Suprapubic skin (tissue), 4 donors: ENCODE results near the gene ITSN1. TPM values are rescaled to one million over a fixed set of nuclear protein-coding genes. Genes with fewer than 3 reads are reported as not detected.

Experiments
- DNase-seq, 2 donors: peaks; one replicate each; pipeline ENCODE4 v3.0.0-alpha.2; 2019; ENCODE audit warnings: low spot score in 2 of 2
- H3K27ac ChIP-seq: fragments of 200-600 bp; sonication (generic); one replicate; pipeline ENCODE4 v1.5.1; 2019
- H3K27me3 ChIP-seq: fragments of 200-600 bp; sonication (generic); one replicate; pipeline ENCODE4 v1.5.1; 2019
- H3K36me3 ChIP-seq: fragments of 200-600 bp; sonication (generic); one replicate; pipeline ENCODE4 v1.5.1; 2019
- H3K4me1 ChIP-seq: fragments of 200-600 bp; sonication (generic); one replicate; pipeline ENCODE4 v1.5.1; 2019
- H3K4me3 ChIP-seq: fragments of 200-600 bp; sonication (generic); one replicate; pipeline ENCODE4 v1.5.1; 2019; ENCODE audit warnings: mild to moderate bottlenecking
- H3K9me3 ChIP-seq: fragments of 200-600 bp; sonication (generic); one replicate; pipeline ENCODE4 v1.5.1; 2019
- EP300 ChIP-seq: sonication (generic); formaldehyde crosslinking; IDR thresholded peaks from one replicate; pipeline ENCODE4 v1.6.1; 2017; ENCODE audit warnings: antibody characterized with exemption
- POLR2A ChIP-seq, 2 donors: fragments of 450-650 bp; IDR thresholded peaks; one replicate each; pipeline ENCODE4 v1.6.1; 2017; ENCODE audit warnings: antibody characterized with exemption in 2 of 2, mild to moderate bottlenecking in 2 of 2, moderate library complexity in 2 of 2
- POLR2AphosphoS5 ChIP-seq, 3 donors: sonication (generic); formaldehyde crosslinking; IDR thresholded peaks; one replicate each; pipeline ENCODE4 v1.6.1; 2017; ENCODE audit warnings: antibody characterized with exemption in 3 of 3
- WGBS: methylation state at CpG from one replicate; pipeline ENCODE4 v1.1.5; 2018; 5-methylcytosine and 5-hydroxymethylcytosine counted together
- total RNA-seq, 4 donors: library from RNA; depleted of rRNA; stranded (reverse); fragments of >200 nt; gene quantifications; one replicate each; pipeline ENCODE4 v1.1.0, GENCODE V29; 2016
- TF ChIP-seq, protein P1 (sequence below), 2 donors: fragments of 200-600 bp in 1 of 2; fragments of 450-650 bp in 1 of 2; sonication (generic) in 1 of 2; IDR thresholded peaks; one replicate each; pipeline ENCODE4 v1.5.1; 2016 to 2019; ENCODE audit warnings: antibody characterized with exemption in 2 of 2, mild to moderate bottlenecking in 1 of 2, moderate library complexity in 1 of 2

The ITSN1 gene
- total RNA-seq, 4 donors from 2014 or later = 23.8 to 53.3 (median 35.2) TPM

- no peak for DNase-seq
- Histone ChIP-seq H3K27me3 (no peaks in the 10 kb centered on the region), H3K4me1 (no peaks in the 10 kb centered on the region), H3K9me3 (no peaks in the 10 kb centered on the region), H3K27ac (no peak overlapping the region), H3K36me3 (peaks cover 37% of the 10 kb centered on the region), H3K4me3 (no peak overlapping the region)
- WGBS = 80% methylated on average over 2 of the region's 2 CpGs
- TF ChIP-seq POLR2AphosphoS5 (IDR thresholded peaks at IDR 0.05) = no peak
- no peak for TF ChIP-seq EP300
- TF ChIP-seq, protein P1, sequence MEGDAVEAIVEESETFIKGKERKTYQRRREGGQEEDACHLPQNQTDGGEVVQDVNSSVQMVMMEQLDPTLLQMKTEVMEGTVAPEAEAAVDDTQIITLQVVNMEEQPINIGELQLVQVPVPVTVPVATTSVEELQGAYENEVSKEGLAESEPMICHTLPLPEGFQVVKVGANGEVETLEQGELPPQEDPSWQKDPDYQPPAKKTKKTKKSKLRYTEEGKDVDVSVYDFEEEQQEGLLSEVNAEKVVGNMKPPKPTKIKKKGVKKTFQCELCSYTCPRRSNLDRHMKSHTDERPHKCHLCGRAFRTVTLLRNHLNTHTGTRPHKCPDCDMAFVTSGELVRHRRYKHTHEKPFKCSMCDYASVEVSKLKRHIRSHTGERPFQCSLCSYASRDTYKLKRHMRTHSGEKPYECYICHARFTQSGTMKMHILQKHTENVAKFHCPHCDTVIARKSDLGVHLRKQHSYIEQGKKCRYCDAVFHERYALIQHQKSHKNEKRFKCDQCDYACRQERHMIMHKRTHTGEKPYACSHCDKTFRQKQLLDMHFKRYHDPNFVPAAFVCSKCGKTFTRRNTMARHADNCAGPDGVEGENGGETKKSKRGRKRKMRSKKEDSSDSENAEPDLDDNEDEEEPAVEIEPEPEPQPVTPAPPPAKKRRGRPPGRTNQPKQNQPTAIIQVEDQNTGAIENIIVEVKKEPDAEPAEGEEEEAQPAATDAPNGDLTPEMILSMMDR (IDR thresholded peaks at IDR 0.05) = no peak
- no peak for TF ChIP-seq POLR2A (IDR thresholded peaks at IDR 0.05)
These were observed 125.7 kb downstream of the ITSN1 start for GRCh38 chr21:33767960-33768359.

DNA sequence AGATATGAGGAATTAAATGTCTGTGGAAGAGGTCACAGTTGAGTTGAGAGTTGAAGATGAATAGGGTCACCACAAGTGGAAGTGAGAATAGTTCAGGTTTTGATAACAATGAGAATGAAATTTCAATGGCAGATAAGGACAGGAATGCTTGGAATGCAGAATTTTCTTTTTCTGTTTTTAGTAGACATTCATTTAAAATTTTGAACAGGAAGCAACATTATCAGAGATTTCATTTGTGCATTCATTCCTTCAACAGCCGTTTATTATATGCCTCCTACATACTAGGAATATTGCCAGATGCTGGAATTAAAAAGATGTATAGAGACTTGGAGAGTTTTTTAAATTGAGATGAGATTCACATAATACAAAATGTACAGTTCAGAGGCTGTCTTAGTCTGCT lies 126.8 kb downstream of the ITSN1 start:
- Histone ChIP-seq H3K4me3 (no peak overlapping the region), H3K4me1 (no peaks in the 10 kb centered on the region), H3K27ac (no peak overlapping the region), H3K36me3 (peaks cover 37% of the 10 kb centered on the region), H3K27me3 (no peaks in the 10 kb centered on the region), H3K9me3 (no peaks in the 10 kb centered on the region)
- no peak for TF ChIP-seq POLR2AphosphoS5 (IDR thresholded peaks at IDR 0.05)
- TF ChIP-seq POLR2A (IDR thresholded peaks at IDR 0.05) = no peak
- TF ChIP-seq, protein P1 (IDR thresholded peaks at IDR 0.05) = no peak
- no peak for TF ChIP-seq EP300
- WGBS = 66% methylated on average over 1 of the region's 1 CpG
- no peak for DNase-seq

- DNase-seq = no peak
- Histone ChIP-seq H3K9me3 (no peaks in the 10 kb centered on the region), H3K36me3 (peaks cover 47% of the 10 kb centered on the region), H3K27ac (no peak overlapping the region), H3K4me3 (no peak overlapping the region), H3K27me3 (no peaks in the 10 kb centered on the region), H3K4me1 (no peaks in the 10 kb centered on the region)
- 96% methylated on average over 3 of the region's 3 CpGs for WGBS
- TF ChIP-seq EP300 (no peak), POLR2A (IDR thresholded peaks at IDR 0.05) (no peak), POLR2AphosphoS5 (IDR thresholded peaks at IDR 0.05) (no peak)
- TF ChIP-seq, protein P1 (IDR thresholded peaks at IDR 0.05) = no peak
These were observed 128.2 kb downstream of the ITSN1 start for GRCh38 chr21:33770542-33770941.

- DNase-seq = no peak
- Histone ChIP-seq H3K4me3 (no peak overlapping the region), H3K27me3 (no peaks in the 10 kb centered on the region), H3K27ac (no peak overlapping the region), H3K4me1 (no peaks in the 10 kb centered on the region), H3K9me3 (no peaks in the 10 kb centered on the region), H3K36me3 (peaks cover 39% of the 10 kb centered on the region)
- TF ChIP-seq POLR2A (IDR thresholded peaks at IDR 0.05) = no peak
- TF ChIP-seq POLR2AphosphoS5 (IDR thresholded peaks at IDR 0.05) = no peak
- TF ChIP-seq EP300 = no peak
- TF ChIP-seq, protein P1 (IDR thresholded peaks at IDR 0.05) = no peak
- 94% methylated on average over 18 of the region's 18 CpGs for WGBS
These were observed 129.7 kb downstream of the ITSN1 start for GRCh38 chr21:33771976-33772375.

DNA sequence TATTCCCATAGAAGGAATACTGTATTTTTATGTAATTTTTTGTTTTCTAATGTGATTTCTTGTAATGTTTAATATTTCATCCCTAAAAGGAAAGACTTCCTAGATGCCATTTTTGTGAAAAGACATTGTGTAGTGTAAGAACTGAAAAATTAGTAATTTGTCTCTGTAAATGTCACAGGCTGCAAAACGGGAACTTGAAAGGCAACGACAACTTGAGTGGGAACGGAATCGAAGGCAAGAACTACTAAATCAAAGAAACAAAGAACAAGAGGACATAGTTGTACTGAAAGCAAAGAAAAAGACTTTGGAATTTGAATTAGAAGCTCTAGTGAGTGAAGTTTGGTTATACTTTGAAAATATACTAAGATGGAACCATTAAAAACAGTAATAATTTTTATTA lies 132.2 kb downstream of the ITSN1 start:
- Histone ChIP-seq H3K9me3 (no peaks in the 10 kb centered on the region), H3K27ac (no peak overlapping the region), H3K4me1 (no peaks in the 10 kb centered on the region), H3K36me3 (peaks cover 39% of the 10 kb centered on the region), H3K27me3 (no peaks in the 10 kb centered on the region), H3K4me3 (no peak overlapping the region)
- WGBS = 76% methylated on average over 4 of the region's 4 CpGs
- no peak for TF ChIP-seq POLR2AphosphoS5 (IDR thresholded peaks at IDR 0.05)
- TF ChIP-seq, protein P1 (IDR thresholded peaks at IDR 0.05) = no peak
- TF ChIP-seq POLR2A (IDR thresholded peaks at IDR 0.05) = no peak
- no peak for TF ChIP-seq EP300
- DNase-seq = no peak
